ENCODE measurements around the gene CIC. TPM values are rescaled to one million over a fixed set of nuclear protein-coding genes. Genes with fewer than 3 reads are reported as not detected.
A peak's percentile ranks its signal among the peaks of the same experiment; 100 is the strongest.

The CIC gene
- total and polyA plus RNA-seq, 2 of the 13 experiments (the other 11 are each of a cell fraction or from before 2014, with no cell fraction given), result 5.9 to 8.0 TPM

DNA sequence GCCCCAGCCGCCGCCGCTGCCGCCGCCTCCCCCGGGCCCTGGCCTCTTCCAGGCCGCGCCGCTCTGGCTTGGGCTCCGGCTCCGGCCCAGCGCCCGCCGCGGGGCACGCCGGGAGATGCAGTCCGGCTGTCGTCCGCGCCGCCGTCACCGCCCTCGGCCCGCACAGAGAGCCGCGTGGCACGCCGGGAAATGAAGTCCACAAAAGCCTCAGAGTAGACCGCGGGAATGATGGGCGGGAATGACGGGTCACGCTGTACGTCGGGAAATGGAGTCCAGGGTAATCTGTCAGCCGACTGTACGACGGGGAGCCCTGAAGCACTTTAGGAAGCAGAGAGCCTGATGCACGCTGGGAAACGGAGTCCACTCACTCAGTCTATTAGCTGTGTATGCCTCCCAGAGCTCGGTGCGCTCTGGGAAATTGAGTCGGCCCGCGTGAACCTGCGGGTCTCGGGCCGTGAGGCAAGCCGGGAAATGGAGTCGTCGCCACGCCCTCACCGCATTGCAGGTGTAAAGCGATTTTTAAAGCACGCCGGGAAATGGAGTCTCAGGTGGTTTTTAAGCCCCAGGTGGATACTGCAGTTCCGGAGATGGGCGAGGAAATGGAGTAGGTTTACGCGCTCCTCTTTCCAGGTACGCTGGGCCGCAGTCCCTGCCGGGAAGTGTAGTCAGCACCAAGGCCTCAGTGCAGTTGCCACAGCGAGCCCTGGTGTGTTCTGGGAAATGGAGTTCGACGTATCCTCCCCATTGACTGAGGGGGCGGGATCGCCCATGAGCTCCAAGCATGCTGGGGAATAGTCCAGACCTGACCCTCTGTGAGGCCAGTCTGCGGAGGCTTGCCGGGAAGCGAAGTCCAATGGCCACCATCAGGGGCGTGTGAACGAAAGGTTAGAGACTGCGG is 26.3 kb upstream of the CIC start, which contains the start of gene GSK3A (continued):
- TF ChIP-seq, protein P1, sequence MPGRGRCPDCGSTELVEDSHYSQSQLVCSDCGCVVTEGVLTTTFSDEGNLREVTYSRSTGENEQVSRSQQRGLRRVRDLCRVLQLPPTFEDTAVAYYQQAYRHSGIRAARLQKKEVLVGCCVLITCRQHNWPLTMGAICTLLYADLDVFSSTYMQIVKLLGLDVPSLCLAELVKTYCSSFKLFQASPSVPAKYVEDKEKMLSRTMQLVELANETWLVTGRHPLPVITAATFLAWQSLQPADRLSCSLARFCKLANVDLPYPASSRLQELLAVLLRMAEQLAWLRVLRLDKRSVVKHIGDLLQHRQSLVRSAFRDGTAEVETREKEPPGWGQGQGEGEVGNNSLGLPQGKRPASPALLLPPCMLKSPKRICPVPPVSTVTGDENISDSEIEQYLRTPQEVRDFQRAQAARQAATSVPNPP (CRISPR knock-in tag; IDR thresholded peaks at IDR 0.05), result no peak
- TF ChIP-seq ZMYM3 (CRISPR knock-in tag; IDR thresholded peaks at IDR 0.05) (no peak), NR2F2 (IDR thresholded peaks at IDR 0.05; ENCODE audit: borderline replicate concordance, low read depth) (peak; percentile 31; the same call in 1 of the 2 replicates), ZNF557 (CRISPR knock-in tag; IDR thresholded peaks at IDR 0.05) (0 out of 2 replicates have a peak, but pooled peaks have one; percentile 54), RBM22 (optimal IDR thresholded peaks at IDR 0.05; ENCODE audit: low read length) (no peak), ZNF513 (CRISPR knock-in tag; conservative IDR thresholded peaks at IDR 0.05) (peak; percentile 97; the same call in 1 of the 2 replicates), ZNF354B (CRISPR knock-in tag; IDR thresholded peaks at IDR 0.05) (no peak), NFKBIZ (CRISPR knock-in tag; IDR thresholded peaks at IDR 0.05) (0 out of 2 replicates have a peak, but pooled peaks have one; percentile 56), FOXP4 (CRISPR knock-in tag; IDR thresholded peaks at IDR 0.05) (peak; percentile 49), ZBTB21 (CRISPR knock-in tag; IDR thresholded peaks at IDR 0.05) (no peak), HES4 (CRISPR knock-in tag; IDR thresholded peaks at IDR 0.05; ENCODE audit: borderline replicate concordance) (peak; percentile 36; the same call in 1 of the 2 replicates), ZNF605 (CRISPR knock-in tag; IDR thresholded peaks at IDR 0.05) (peak; percentile 20; the same call in 1 of the 2 replicates), SPEN (CRISPR knock-in tag; IDR thresholded peaks at IDR 0.05; ENCODE audit: low read depth) (peak; percentile 51; the same call in 1 of the 2 replicates)
- TF ChIP-seq, protein P2, sequence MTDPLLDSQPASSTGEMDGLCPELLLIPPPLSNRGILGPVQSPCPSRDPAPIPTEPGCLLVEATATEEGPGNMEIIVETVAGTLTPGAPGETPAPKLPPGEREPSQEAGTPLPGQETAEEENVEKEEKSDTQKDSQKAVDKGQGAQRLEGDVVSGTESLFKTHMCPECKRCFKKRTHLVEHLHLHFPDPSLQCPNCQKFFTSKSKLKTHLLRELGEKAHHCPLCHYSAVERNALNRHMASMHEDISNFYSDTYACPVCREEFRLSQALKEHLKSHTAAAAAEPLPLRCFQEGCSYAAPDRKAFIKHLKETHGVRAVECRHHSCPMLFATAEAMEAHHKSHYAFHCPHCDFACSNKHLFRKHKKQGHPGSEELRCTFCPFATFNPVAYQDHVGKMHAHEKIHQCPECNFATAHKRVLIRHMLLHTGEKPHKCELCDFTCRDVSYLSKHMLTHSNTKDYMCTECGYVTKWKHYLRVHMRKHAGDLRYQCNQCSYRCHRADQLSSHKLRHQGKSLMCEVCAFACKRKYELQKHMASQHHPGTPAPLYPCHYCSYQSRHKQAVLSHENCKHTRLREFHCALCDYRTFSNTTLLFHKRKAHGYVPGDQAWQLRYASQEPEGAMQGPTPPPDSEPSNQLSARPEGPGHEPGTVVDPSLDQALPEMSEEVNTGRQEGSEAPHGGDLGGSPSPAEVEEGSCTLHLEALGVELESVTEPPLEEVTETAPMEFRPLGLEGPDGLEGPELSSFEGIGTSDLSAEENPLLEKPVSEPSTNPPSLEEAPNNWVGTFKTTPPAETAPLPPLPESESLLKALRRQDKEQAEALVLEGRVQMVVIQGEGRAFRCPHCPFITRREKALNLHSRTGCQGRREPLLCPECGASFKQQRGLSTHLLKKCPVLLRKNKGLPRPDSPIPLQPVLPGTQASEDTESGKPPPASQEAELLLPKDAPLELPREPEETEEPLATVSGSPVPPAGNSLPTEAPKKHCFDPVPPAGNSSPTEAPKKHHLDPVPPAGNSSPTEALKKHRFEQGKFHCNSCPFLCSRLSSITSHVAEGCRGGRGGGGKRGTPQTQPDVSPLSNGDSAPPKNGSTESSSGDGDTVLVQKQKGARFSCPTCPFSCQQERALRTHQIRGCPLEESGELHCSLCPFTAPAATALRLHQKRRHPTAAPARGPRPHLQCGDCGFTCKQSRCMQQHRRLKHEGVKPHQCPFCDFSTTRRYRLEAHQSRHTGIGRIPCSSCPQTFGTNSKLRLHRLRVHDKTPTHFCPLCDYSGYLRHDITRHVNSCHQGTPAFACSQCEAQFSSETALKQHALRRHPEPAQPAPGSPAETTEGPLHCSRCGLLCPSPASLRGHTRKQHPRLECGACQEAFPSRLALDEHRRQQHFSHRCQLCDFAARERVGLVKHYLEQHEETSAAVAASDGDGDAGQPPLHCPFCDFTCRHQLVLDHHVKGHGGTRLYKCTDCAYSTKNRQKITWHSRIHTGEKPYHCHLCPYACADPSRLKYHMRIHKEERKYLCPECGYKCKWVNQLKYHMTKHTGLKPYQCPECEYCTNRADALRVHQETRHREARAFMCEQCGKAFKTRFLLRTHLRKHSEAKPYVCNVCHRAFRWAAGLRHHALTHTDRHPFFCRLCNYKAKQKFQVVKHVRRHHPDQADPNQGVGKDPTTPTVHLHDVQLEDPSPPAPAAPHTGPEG (CRISPR knock-in tag; IDR thresholded peaks at IDR 0.05), result no peak
- TF ChIP-seq, protein P3, sequence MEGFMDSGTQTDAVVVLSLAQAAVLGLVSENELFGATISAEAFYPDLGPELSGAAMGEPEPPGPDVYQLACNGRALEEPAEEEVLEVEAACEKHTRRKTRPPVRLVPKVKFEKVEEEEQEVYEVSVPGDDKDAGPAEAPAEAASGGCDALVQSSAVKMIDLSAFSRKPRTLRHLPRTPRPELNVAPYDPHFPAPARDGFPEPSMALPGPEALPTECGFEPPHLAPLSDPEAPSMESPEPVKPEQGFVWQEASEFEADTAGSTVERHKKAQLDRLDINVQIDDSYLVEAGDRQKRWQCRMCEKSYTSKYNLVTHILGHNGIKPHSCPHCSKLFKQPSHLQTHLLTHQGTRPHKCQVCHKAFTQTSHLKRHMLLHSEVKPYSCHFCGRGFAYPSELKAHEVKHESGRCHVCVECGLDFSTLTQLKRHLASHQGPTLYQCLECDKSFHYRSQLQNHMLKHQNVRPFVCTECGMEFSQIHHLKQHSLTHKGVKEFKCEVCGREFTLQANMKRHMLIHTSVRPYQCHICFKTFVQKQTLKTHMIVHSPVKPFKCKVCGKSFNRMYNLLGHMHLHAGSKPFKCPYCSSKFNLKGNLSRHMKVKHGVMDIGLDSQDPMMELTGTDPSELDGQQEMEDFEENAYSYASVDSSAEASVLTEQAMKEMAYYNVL (CRISPR knock-in tag; IDR thresholded peaks at IDR 0.05; ENCODE audit: borderline replicate concordance), result peak; percentile 35; the same call in 1 of the 2 replicates
